ENCODE measurements around the gene HSPB9.

The HSPB9 gene

DNA sequence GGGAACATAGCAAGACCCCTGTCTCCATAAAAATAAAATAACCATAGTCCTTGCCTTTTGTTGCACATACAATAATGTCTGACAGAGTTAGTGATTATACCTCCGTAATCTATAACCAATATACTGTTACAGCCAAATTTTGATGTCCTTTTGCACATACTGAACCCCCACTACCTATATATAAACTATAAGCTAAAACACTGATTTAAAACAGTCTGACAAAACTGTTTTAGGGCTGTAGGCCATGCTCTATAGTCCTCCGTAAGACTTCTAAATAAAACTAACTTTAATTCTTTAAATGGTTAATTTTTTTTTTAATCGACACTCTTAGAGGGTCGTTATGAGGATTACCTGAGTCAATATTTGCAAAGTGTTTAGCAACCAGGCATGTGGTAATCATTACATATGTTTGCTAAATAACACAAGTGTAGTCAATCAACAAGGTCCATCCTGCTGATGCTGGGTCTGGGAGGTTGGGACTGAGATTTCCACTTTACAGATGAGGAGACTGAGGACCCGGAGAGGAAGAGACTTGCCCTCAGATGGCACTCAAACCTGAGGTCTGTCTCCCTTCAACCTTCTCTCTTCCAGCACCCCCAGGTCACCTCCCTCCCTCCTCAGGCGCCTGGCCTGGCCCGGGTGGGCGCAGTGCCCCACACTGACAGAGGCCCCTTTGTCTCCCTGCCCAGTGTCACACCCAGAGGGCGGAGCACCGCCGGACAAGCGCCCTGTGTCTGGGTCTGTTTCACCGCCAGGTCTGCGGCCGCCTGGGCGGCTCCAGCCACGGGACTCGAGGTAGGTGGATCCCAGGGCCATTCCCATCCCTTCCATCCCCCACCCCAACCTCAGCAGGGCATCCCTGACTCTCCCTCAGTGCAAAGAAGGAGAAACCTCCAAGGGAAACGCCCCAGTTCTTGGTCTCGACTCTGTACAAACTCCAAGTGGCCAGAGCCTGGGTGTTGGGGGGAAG, 34.6 kb upstream of the HSPB9 start:
- TF ChIP-seq CEBPB (IDR thresholded peaks at IDR 0.05) = no peak
- TF ChIP-seq CREB1 (IDR thresholded peaks at IDR 0.05; ENCODE audit: low read depth) = no peak
- TF ChIP-seq, protein P1, sequence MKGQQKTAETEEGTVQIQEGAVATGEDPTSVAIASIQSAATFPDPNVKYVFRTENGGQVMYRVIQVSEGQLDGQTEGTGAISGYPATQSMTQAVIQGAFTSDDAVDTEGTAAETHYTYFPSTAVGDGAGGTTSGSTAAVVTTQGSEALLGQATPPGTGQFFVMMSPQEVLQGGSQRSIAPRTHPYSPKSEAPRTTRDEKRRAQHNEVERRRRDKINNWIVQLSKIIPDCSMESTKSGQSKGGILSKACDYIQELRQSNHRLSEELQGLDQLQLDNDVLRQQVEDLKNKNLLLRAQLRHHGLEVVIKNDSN (IDR thresholded peaks at IDR 0.05) = no peak
- TF ChIP-seq EP300 (IDR thresholded peaks at IDR 0.05; ENCODE audit: borderline replicate concordance) = no peak
- no peak for TF ChIP-seq TAF1 (IDR thresholded peaks at IDR 0.05; ENCODE audit: low read depth)
- no peak for TF ChIP-seq FOXM1 (IDR thresholded peaks at IDR 0.05; ENCODE audit: borderline replicate concordance, low read depth)
- no peak for TF ChIP-seq TEAD4 (IDR thresholded peaks at IDR 0.05)
- TF ChIP-seq, protein P2, sequence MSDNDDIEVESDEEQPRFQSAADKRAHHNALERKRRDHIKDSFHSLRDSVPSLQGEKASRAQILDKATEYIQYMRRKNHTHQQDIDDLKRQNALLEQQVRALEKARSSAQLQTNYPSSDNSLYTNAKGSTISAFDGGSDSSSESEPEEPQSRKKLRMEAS (IDR thresholded peaks at IDR 0.05) = no peak
- no peak for TF ChIP-seq ZBTB7A (IDR thresholded peaks at IDR 0.05; ENCODE audit: low read depth)
- no peak for TF ChIP-seq YY1 (IDR thresholded peaks at IDR 0.05; ENCODE audit: low read depth)
- no peak for TF ChIP-seq TCF12 (IDR thresholded peaks at IDR 0.05; ENCODE audit: low read depth)
- TF ChIP-seq RAD21 (IDR thresholded peaks at IDR 0.05; ENCODE audit: low read depth) = no peak
- TF ChIP-seq, protein P3, sequence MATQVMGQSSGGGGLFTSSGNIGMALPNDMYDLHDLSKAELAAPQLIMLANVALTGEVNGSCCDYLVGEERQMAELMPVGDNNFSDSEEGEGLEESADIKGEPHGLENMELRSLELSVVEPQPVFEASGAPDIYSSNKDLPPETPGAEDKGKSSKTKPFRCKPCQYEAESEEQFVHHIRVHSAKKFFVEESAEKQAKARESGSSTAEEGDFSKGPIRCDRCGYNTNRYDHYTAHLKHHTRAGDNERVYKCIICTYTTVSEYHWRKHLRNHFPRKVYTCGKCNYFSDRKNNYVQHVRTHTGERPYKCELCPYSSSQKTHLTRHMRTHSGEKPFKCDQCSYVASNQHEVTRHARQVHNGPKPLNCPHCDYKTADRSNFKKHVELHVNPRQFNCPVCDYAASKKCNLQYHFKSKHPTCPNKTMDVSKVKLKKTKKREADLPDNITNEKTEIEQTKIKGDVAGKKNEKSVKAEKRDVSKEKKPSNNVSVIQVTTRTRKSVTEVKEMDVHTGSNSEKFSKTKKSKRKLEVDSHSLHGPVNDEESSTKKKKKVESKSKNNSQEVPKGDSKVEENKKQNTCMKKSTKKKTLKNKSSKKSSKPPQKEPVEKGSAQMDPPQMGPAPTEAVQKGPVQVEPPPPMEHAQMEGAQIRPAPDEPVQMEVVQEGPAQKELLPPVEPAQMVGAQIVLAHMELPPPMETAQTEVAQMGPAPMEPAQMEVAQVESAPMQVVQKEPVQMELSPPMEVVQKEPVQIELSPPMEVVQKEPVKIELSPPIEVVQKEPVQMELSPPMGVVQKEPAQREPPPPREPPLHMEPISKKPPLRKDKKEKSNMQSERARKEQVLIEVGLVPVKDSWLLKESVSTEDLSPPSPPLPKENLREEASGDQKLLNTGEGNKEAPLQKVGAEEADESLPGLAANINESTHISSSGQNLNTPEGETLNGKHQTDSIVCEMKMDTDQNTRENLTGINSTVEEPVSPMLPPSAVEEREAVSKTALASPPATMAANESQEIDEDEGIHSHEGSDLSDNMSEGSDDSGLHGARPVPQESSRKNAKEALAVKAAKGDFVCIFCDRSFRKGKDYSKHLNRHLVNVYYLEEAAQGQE (IDR thresholded peaks at IDR 0.05; ENCODE audit: low read depth) = no peak
- no peak for TF ChIP-seq NFIC (IDR thresholded peaks at IDR 0.05)

DNA sequence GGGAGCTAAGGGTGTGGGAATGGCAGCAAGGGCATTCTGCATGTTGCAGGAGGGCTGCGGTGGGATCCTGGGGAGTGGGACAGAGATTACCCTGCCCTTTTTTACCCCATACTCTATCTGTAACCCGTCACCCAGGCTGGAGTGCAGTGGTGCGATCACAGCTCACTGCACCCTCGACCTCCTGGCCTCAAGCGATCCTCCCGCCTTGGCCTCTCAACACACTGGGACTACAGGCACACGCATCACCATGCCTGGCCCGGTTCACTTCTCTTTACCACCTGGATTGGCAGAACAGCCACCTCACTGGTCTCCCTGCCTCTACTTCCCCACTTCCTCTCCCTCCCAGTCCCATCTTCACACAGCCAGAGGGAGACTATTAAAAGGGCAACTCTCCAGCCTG, 33.9 kb upstream of the HSPB9 start:
- no peak for TF ChIP-seq CREB1 (IDR thresholded peaks at IDR 0.05; ENCODE audit: low read depth)
- no peak for TF ChIP-seq TCF12 (IDR thresholded peaks at IDR 0.05; ENCODE audit: low read depth)
- no peak for TF ChIP-seq TAF1 (IDR thresholded peaks at IDR 0.05; ENCODE audit: low read depth)
- TF ChIP-seq NFIC (IDR thresholded peaks at IDR 0.05) = no peak
- TF ChIP-seq, protein P2 (IDR thresholded peaks at IDR 0.05) = no peak
- TF ChIP-seq EGR1 (IDR thresholded peaks at IDR 0.05) = no peak
- no peak for TF ChIP-seq FOXM1 (IDR thresholded peaks at IDR 0.05; ENCODE audit: borderline replicate concordance, low read depth)
- TF ChIP-seq YY1 (IDR thresholded peaks at IDR 0.05; ENCODE audit: low read depth) = no peak
- TF ChIP-seq, protein P3 (IDR thresholded peaks at IDR 0.05; ENCODE audit: low read depth) = no peak
- no peak for TF ChIP-seq EP300 (IDR thresholded peaks at IDR 0.05; ENCODE audit: borderline replicate concordance)

DNA sequence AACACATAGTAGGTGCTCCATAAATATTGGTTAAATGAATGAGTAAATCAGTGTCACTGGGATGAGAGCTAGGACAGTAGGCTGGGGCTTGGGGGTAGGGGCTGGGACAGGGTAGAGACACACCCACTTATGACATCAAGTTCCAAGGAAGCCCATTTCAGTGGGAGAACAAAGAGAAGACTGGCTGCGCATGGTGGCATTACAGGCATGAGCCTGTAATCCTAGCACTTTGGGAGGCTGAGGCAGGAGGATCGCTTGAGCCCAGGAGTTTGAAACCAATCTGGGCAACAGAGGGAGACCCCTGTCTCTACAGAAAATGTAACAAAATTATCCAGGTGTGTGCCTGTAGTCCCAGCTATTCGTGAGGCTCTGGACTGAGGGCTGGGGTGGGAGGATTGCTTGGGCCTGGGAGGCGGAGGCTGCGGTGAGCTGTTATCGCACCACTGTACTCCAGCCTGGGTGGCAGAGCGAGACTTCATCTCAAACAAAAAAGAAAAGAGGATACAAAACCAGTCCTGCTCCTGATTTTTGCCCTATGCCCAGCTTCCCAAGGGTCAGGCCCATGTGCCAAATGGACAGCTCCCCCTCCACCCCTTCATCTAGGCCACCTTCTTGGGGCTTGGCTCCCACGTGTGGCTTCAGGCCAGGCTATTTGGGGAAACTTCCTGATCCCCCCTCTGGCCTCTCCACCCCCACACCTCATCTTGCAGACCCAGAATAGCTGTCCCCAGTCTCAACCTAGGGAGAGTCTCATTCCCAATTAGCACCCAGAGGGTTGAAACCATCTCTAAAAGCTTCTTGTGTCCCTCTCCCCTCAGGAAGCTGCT, 31.4 kb upstream of the HSPB9 start:
- TF ChIP-seq TEAD4 (IDR thresholded peaks at IDR 0.05) (no peak), NFIC (IDR thresholded peaks at IDR 0.05) (no peak), TCF12 (IDR thresholded peaks at IDR 0.05; ENCODE audit: low read depth) (no peak)
- TF ChIP-seq, protein P2 (IDR thresholded peaks at IDR 0.05) = no peak
- TF ChIP-seq, protein P1 (IDR thresholded peaks at IDR 0.05) = no peak

DNA sequence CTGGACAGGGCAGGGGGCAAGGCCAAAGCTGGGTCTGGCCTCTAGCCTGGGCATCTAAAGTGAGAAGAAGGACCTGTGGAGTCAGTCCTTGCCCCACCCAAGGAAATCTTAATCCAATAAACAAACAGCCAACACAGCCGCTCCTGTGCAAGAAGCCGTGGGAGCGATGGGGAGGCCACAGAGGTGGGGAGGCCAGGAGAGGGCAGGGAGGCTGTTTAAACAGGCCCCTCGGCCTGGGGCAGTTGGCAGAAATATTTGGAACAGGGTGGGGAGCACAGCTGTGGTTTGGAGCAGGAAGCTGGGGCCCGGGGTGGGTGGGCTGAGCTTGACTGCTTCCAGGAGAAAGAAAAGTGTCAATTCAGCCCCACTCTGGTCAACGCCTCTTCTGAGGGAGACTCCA, 29.7 kb upstream of the HSPB9 start:
- TF ChIP-seq, protein P1 (IDR thresholded peaks at IDR 0.05) = no peak
- TF ChIP-seq RAD21 (IDR thresholded peaks at IDR 0.05; ENCODE audit: low read depth) (no peak), TEAD4 (IDR thresholded peaks at IDR 0.05) (no peak), TAF1 (IDR thresholded peaks at IDR 0.05; ENCODE audit: low read depth) (no peak), CREB1 (IDR thresholded peaks at IDR 0.05; ENCODE audit: low read depth) (no peak), CEBPB (IDR thresholded peaks at IDR 0.05) (no peak), TCF12 (IDR thresholded peaks at IDR 0.05; ENCODE audit: low read depth) (no peak), EP300 (IDR thresholded peaks at IDR 0.05; ENCODE audit: borderline replicate concordance) (no peak), YY1 (IDR thresholded peaks at IDR 0.05; ENCODE audit: low read depth) (no peak), EGR1 (IDR thresholded peaks at IDR 0.05) (no peak), NFIC (IDR thresholded peaks at IDR 0.05) (no peak)
- TF ChIP-seq, protein P2 (IDR thresholded peaks at IDR 0.05) = no peak
- TF ChIP-seq, protein P3 (IDR thresholded peaks at IDR 0.05; ENCODE audit: low read depth) = no peak

Measured in Ishikawa (cell line).